ENCODE data around the gene FRMD4A. TPM values are rescaled to one million over a fixed set of nuclear protein-coding genes. Genes with fewer than 3 reads are reported as not detected.

The FRMD4A gene
- total RNA-seq, 2 experiments from 2014 or later, result 0.17 TPM; not detected in 1

GRCh38 chr10:13848520-13849445 lies 481.9 kb downstream of the FRMD4A start:
- Histone ChIP-seq H3K4me2 (ENCODE audit: low read length) (no peak overlapping the region), H3K9me2 (ENCODE audit: insufficient read depth, low read length) (no peaks in the 10 kb centered on the region), H3K9me3 (ENCODE audit: low read length) (no peaks in the 10 kb centered on the region), H4K20me1 (ENCODE audit: insufficient read depth, low read length) (no peaks in the 10 kb centered on the region), H3K4me3 (ENCODE audit: low read depth, low read length, poor library complexity, severe bottlenecking) (no peak overlapping the region), H3K27ac (ENCODE audit: low read depth, low read length, poor library complexity, severe bottlenecking) (no peak overlapping the region), H2AFZ (ENCODE audit: low read length) (no peak overlapping the region), H3K36me3 (ENCODE audit: insufficient read depth, low read length) (no peaks in the 10 kb centered on the region), H3K4me1 (ENCODE audit: insufficient read depth, low read length, poor library complexity, severe bottlenecking) (peaks cover 7% of the 10 kb centered on the region), H3K79me2 (ENCODE audit: insufficient read depth, low read depth, low read length) (no peaks in the 10 kb centered on the region)
- ChIA-PET POLR2A (no interaction called here), CTCF (ENCODE audit: unreplicated experiment) (no interaction called here)
- DNase-seq (ENCODE audit: low spot score), result no peak
- TF ChIP-seq EZH2phosphoT487 (IDR thresholded peaks at IDR 0.05; ENCODE audit: borderline replicate concordance, low read depth, low read length) (no peak), CTCF (conservative IDR thresholded peaks at IDR 0.05; ENCODE audit: low read length) (no peak)
- intact Hi-C loops (cut with micrococcal nuclease; ENCODE audit: unreplicated experiment), result no loop called here
- no TSS peak for BruUV-seq (replicated peaks)

GRCh38 chr10:13847201-13847631 lies 483.5 kb downstream of the FRMD4A start:
- DNase-seq (ENCODE audit: low spot score), result no peak

More at GRCh38 chr10:13847201-13847631, 483.5 kb downstream of the FRMD4A start:
- H3K9me2 ChIP-seq (ENCODE audit: insufficient read depth, low read length), result no peaks in the 10 kb centered on the region
- H3K4me1 ChIP-seq (ENCODE audit: insufficient read depth, low read length, poor library complexity, severe bottlenecking), result no peaks in the 10 kb centered on the region
- BruUV-seq (replicated peaks), result no TSS peak
- H3K27ac ChIP-seq (ENCODE audit: low read depth, low read length, poor library complexity, severe bottlenecking), result no peak overlapping the region
- no peaks in the 10 kb centered on the region for H3K9me3 ChIP-seq (ENCODE audit: low read length)
- no peaks in the 10 kb centered on the region for H3K36me3 ChIP-seq (ENCODE audit: insufficient read depth, low read length)
- no peak overlapping the region for H3K4me2 ChIP-seq (ENCODE audit: low read length)
- no peak overlapping the region for H3K4me3 ChIP-seq (ENCODE audit: low read depth, low read length, poor library complexity, severe bottlenecking)
- intact Hi-C loops (cut with micrococcal nuclease; ENCODE audit: unreplicated experiment), result no loop called here
- TF ChIP-seq CTCF (conservative IDR thresholded peaks at IDR 0.05; ENCODE audit: low read length) (no peak), EZH2phosphoT487 (IDR thresholded peaks at IDR 0.05; ENCODE audit: borderline replicate concordance, low read depth, low read length) (no peak)
- CTCF ChIA-PET (ENCODE audit: unreplicated experiment), result no interaction called here
- no peaks in the 10 kb centered on the region for H4K20me1 ChIP-seq (ENCODE audit: insufficient read depth, low read length)
- no peak overlapping the region for H2AFZ ChIP-seq (ENCODE audit: low read length)
- no peaks in the 10 kb centered on the region for H3K79me2 ChIP-seq (ENCODE audit: insufficient read depth, low read depth, low read length)
- POLR2A ChIA-PET, result no interaction called here
